Spleen (tissue), 11 donors: ENCODE data around the gene FTO. TPM values are rescaled to one million over a fixed set of nuclear protein-coding genes. Genes with fewer than 3 reads are reported as not detected.

Experiments
- DNase-seq: peaks from one replicate; pipeline ENCODE4 v3.0.0-alpha.2; 2020
- H3K27ac ChIP-seq, 8 donors: fragments of 200-600 bp; sonication (generic) in 7 of 8; 1 replicate in 4 of 8; 2 replicates in 4 of 8; pipeline versions ENCODE4 v1.5.0 to v1.8.0; 2016 to 2021; ENCODE audit warnings: inconsistent platforms in 4 of 8, mild to moderate bottlenecking in 4 of 8, moderate library complexity in 1 of 8
- H3K27me3 ChIP-seq, 7 donors: fragments of 200-600 bp; sonication (generic) in 6 of 7; replicated peaks in 1 of 7; 1 replicate in 4 of 7; 2 replicates in 3 of 7; pipeline versions ENCODE4 v1.5.0 to v1.8.0; 2016 to 2021; ENCODE audit warnings: inconsistent platforms in 3 of 7, mild to moderate bottlenecking in 1 of 7
- H3K36me3 ChIP-seq, 6 donors: fragments of 200-600 bp; sonication (generic) in 5 of 6; 1 replicate in 4 of 6; 2 replicates in 2 of 6; pipeline versions ENCODE4 v1.5.0 to v1.8.0; 2016 to 2021; ENCODE audit warnings: inconsistent platforms in 2 of 6
- H3K4me1 ChIP-seq, 6 donors: fragments of 200-600 bp; sonication (generic) in 5 of 6; 1 replicate in 3 of 6; 2 replicates in 3 of 6; pipeline versions ENCODE4 v1.5.0 to v1.8.0; 2016 to 2021; ENCODE audit warnings: inconsistent platforms in 3 of 6
- H3K4me3 ChIP-seq, 8 donors: fragments of 200-600 bp; sonication (generic) in 7 of 8; 1 replicate in 4 of 8; 2 replicates in 4 of 8; pipeline versions ENCODE4 v1.5.0 to v1.8.0; 2016 to 2021; ENCODE audit warnings: inconsistent platforms in 4 of 8, mild to moderate bottlenecking in 4 of 8, moderate library complexity in 2 of 8
- H3K9me3 ChIP-seq, 8 donors: fragments of 200-600 bp; sonication (generic) in 7 of 8; 1 replicate in 4 of 8; 2 replicates in 4 of 8; pipeline versions ENCODE4 v1.5.0 to v1.8.0; 2016 to 2021; ENCODE audit warnings: inconsistent platforms in 4 of 8
- CTCF ChIP-seq, 11 experiments: fragments of 200-600 bp in 7 of 11; fragments of 450-650 bp in 4 of 11; sonication (generic) in 4 of 11; IDR thresholded peaks in 8 of 11; conservative IDR thresholded peaks in 3 of 11; 1 replicate in 7 of 11; 2 replicates in 4 of 11; pipeline versions ENCODE4 v1.4.0 to v1.8.0; 2016 to 2021; ENCODE audit warnings: antibody characterized with exemption in 11 of 11, inconsistent platforms in 4 of 11, mild to moderate bottlenecking in 1 of 11
- POLR2A ChIP-seq, 3 donors: fragments of 450-650 bp; IDR thresholded peaks; one replicate each; pipeline ENCODE4 v1.5.1; 2017; ENCODE audit warnings: antibody characterized with exemption in 3 of 3, mild to moderate bottlenecking in 1 of 3
- POLR2AphosphoS5 ChIP-seq, 3 donors: sonication (generic); formaldehyde crosslinking; IDR thresholded peaks; one replicate each; pipeline ENCODE4 v1.5.1; 2017; ENCODE audit warnings: antibody characterized with exemption in 3 of 3
- WGBS, 5 donors: extraction: QIAGEN DNeasy Blood & Tissue Kit in 3 of 5; methylation state at CpG; one replicate each; pipeline versions ENCODE4 v1.1.5 to v1.1.7; 2013 to 2018; 5-methylcytosine and 5-hydroxymethylcytosine counted together
- intact Hi-C: fragments of 100-400 bp; cut with DNase I; formaldehyde crosslinking; loops from one replicate; pipeline ENCODE4 v1.15.0; 2023; ENCODE audit warnings: low total_unique reads
- polyA plus RNA-seq, 3 donors: library from polyadenylated mRNA; stranded (reverse); fragments of 200-250 nt; gene quantifications; one replicate each; pipeline ENCODE4 v1.2.1, GENCODE V29; 2013
- total RNA-seq, 7 donors: library from RNA; depleted of rRNA in 3 of 7; stranded (reverse); fragments of >200 nt in 3 of 7; fragmentation: NEBNext Ultra II Directional in 4 of 7; extraction: Animal tissue kit (Norgen Biotek cat#: 25700) in 4 of 7; gene quantifications; one replicate each; pipeline versions ENCODE4 v1.1.0 to v1.2.1, GENCODE V29; 2016 to 2021
- donor health status: healthy with polysubstance abuse.
- donor health status: DM: no; HTN: no; CAD: no; lungs with moderate emphysema.
- donor health status: DM: no; HTN: no; CAD: no.
- donor health status: Bipolar disorder and iron deficiency.
- donor health status: healthy.
- donor health status: DM: no; HTN: no; CAD: no.
- donor health status: DM: yes; HTN: yes; CAD: no.

Gene FTO
- total and polyA plus RNA-seq, 10 donors = 6.8 to 89.8 (median 68.4) TPM

- WGBS, 5 donors = 90 to 97% (median 93%) methylated on average over 7 of the region's 7 CpGs
- no peak overlapping the region for H3K27ac ChIP-seq
- no peak overlapping the region for H3K4me3 ChIP-seq
- TF ChIP-seq POLR2AphosphoS5 (IDR thresholded peaks at IDR 0.05) = no peak
- TF ChIP-seq POLR2A (IDR thresholded peaks at IDR 0.05) = no peak
- TF ChIP-seq CTCF (IDR thresholded peaks at IDR 0.05 in 8 of 11, conservative IDR thresholded peaks at IDR 0.05 in 3 of 11) = no peak
- H3K9me3 ChIP-seq = peaks cover 0 to 21% (median 11%) of the 10 kb centered on the region in 8 donors
- intact Hi-C loops = no loop called here
- peaks cover 0 to 6% (median 0%) of the 10 kb centered on the region in 6 donors for H3K4me1 ChIP-seq
- H3K27me3 ChIP-seq = no peaks in the 10 kb centered on the region
- DNase-seq = no peak
- no peaks in the 10 kb centered on the region for H3K36me3 ChIP-seq
These were observed 100.5 kb downstream of the FTO start for GRCh38 chr16:53804467-53804866.

DNA sequence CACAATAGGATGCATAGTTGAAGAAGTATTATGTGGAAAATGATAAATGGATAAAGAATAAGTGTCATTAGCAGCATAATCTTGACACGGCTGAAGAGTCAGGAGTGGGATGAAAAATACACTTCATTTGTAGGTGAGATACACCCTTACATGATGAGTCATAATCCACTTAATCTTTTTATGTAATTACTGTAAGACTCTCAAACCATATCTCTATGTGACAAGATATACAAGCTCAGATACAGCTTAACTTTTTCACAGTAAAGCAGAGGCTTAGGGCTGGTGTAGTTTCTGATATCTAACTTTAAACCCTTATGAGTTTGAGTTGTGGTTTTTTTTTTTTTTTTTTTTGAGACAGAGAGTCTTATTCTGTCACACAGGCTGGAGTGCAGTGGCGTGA lies 101.2 kb downstream of the FTO start:
- intact Hi-C loops = no loop called here
- peaks cover 0 to 14% (median 5%) of the 10 kb centered on the region in 8 donors for H3K9me3 ChIP-seq
- no peak for TF ChIP-seq CTCF (IDR thresholded peaks at IDR 0.05 in 8 of 11, conservative IDR thresholded peaks at IDR 0.05 in 3 of 11)
- peaks cover 0 to 3% (median 0%) of the 10 kb centered on the region in 6 donors for H3K36me3 ChIP-seq
- H3K4me1 ChIP-seq = peaks cover 0 to 6% (median 0%) of the 10 kb centered on the region in 6 donors
- no peak overlapping the region for H3K27ac ChIP-seq
- no peak overlapping the region for H3K4me3 ChIP-seq
- H3K27me3 ChIP-seq = no peaks in the 10 kb centered on the region
- 86 to 97% (median 90%) methylated on average over 2 of the region's 2 CpGs for WGBS, 5 donors
- DNase-seq = no peak

GRCh38 chr16:53805752-53806151 lies 101.8 kb downstream of the FTO start:
- no peak for TF ChIP-seq POLR2A (IDR thresholded peaks at IDR 0.05)
- no peak for TF ChIP-seq POLR2AphosphoS5 (IDR thresholded peaks at IDR 0.05)
- no peak for TF ChIP-seq CTCF (IDR thresholded peaks at IDR 0.05 in 8 of 11, conservative IDR thresholded peaks at IDR 0.05 in 3 of 11)
- Histone ChIP-seq H3K36me3 (peaks cover 0 to 10% (median 0%) of the 10 kb centered on the region in 6 donors), H3K4me3 (no peak overlapping the region), H3K9me3 (peaks cover 0 to 9% (median 0%) of the 10 kb centered on the region in 8 donors), H3K27ac (no peak overlapping the region), H3K27me3 (no peaks in the 10 kb centered on the region), H3K4me1 (peaks cover 0 to 6% (median 0%) of the 10 kb centered on the region in 6 donors)
- no peak for DNase-seq
- 75 to 89% (median 88%) methylated on average over 4 of the region's 4 CpGs for WGBS, 5 donors
- intact Hi-C loops = no loop called here

- H3K9me3 ChIP-seq = no peaks in the 10 kb centered on the region
- intact Hi-C loops = no loop called here
- no peak for DNase-seq
- H3K36me3 ChIP-seq = peaks cover 0 to 45% (median 5%) of the 10 kb centered on the region in 6 donors
- WGBS, 5 donors = 92 to 95% (median 94%) methylated on average over 8 of the region's 8 CpGs
- peaks cover 0 to under 1% (median 0%) of the 10 kb centered on the region in 6 donors for H3K4me1 ChIP-seq
- no peaks in the 10 kb centered on the region for H3K27me3 ChIP-seq
- no peak overlapping the region for H3K4me3 ChIP-seq
- TF ChIP-seq POLR2AphosphoS5 (IDR thresholded peaks at IDR 0.05) (no peak), POLR2A (IDR thresholded peaks at IDR 0.05) (no peak), CTCF (IDR thresholded peaks at IDR 0.05 in 8 of 11, conservative IDR thresholded peaks at IDR 0.05 in 3 of 11) (no peak)
- H3K27ac ChIP-seq = no peak overlapping the region
These were observed 105.4 kb downstream of the FTO start for GRCh38 chr16:53809088-53809932.
